ENCODE measurements around the gene GRK6. TPM values are rescaled to one million over a fixed set of nuclear protein-coding genes. Genes with fewer than 3 reads are reported as not detected.

The GRK6 gene
- total and polyA plus RNA-seq, 11 donors, result 6.8 to 33.2 (median 17.3) TPM

DNA sequence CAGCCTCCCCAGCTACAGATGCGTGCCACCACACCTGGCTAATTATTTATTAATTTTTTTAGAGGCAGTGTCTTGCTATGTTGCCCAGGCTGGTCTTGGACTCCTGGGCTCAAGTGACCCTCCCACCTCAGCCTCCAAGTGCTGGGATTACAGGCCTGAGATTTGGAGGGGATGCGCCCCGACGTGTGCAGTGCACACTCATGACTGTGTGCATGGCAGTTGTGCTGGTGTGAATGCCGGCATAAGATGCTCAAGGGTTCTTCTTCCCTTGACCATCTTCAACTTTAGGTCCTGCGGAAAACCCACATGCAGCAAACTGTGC is 45.7 kb upstream of the GRK6 start:
- Histone ChIP-seq H3K27me3 (peaks cover 0 to 18% (median 0%) of the 10 kb centered on the region in 9 donors), H3K9me3 (no peaks in the 10 kb centered on the region), H3K27ac (no peak overlapping the region), H3K4me1 (no peaks in the 10 kb centered on the region), H3K4me3 (no peak overlapping the region), H3K36me3 (no peaks in the 10 kb centered on the region)
- ATAC-seq, result no peak
- no peak for DNase-seq
- 86 to 96% (median 89%) methylated on average over 6 of the region's 6 CpGs for WGBS, 4 donors
- intact Hi-C loops (cut with DNase I), result loop anchor here in 2 of 10 donors (5.0 to 10.0 kb wide), 3 partner anchors 63 to 266 kb away; partner anchors contain the start of gene MXD3 (in 1 of the 2)
- no peak for TF ChIP-seq POLR2A (IDR thresholded peaks at IDR 0.05)
- TF ChIP-seq, protein P1, sequence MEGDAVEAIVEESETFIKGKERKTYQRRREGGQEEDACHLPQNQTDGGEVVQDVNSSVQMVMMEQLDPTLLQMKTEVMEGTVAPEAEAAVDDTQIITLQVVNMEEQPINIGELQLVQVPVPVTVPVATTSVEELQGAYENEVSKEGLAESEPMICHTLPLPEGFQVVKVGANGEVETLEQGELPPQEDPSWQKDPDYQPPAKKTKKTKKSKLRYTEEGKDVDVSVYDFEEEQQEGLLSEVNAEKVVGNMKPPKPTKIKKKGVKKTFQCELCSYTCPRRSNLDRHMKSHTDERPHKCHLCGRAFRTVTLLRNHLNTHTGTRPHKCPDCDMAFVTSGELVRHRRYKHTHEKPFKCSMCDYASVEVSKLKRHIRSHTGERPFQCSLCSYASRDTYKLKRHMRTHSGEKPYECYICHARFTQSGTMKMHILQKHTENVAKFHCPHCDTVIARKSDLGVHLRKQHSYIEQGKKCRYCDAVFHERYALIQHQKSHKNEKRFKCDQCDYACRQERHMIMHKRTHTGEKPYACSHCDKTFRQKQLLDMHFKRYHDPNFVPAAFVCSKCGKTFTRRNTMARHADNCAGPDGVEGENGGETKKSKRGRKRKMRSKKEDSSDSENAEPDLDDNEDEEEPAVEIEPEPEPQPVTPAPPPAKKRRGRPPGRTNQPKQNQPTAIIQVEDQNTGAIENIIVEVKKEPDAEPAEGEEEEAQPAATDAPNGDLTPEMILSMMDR (IDR thresholded peaks at IDR 0.05), result no peak

GRCh38 chr5:177382423-177383029 is 44.0 kb upstream of the GRK6 start:
- Histone ChIP-seq H3K4me1 (no peaks in the 10 kb centered on the region), H3K27me3 (peaks cover 0 to 23% (median 0%) of the 10 kb centered on the region in 9 donors), H3K27ac (no peak overlapping the region), H3K9me3 (no peaks in the 10 kb centered on the region), H3K36me3 (no peaks in the 10 kb centered on the region), H3K4me3 (no peak overlapping the region)
- intact Hi-C loops (cut with DNase I), result loop anchor here in 2 of 10 donors (5.0 to 10.0 kb wide), 3 partner anchors 65 to 268 kb away; partner anchors contain the start of gene MXD3 (in 1 of the 2)
- TF ChIP-seq POLR2A (IDR thresholded peaks at IDR 0.05), result no peak
- TF ChIP-seq, protein P1 (IDR thresholded peaks at IDR 0.05), result peak in 9 of 12 donors; percentile 9 to 41 (median 25)
- peak in 3 of 4 donors; percentile 49 to 68 (median 67) for ATAC-seq
- DNase-seq, result no peak
- 25 to 36% (median 28%) methylated on average over 11 of the region's 11 CpGs for WGBS, 4 donors

- TF ChIP-seq, protein P1 (IDR thresholded peaks at IDR 0.05), result no peak
- TF ChIP-seq POLR2A (IDR thresholded peaks at IDR 0.05), result no peak
- H3K4me3 ChIP-seq, result no peak overlapping the region
- DNase-seq, result no peak
- H3K36me3 ChIP-seq, result no peaks in the 10 kb centered on the region
- peaks cover 0 to 27% (median 0%) of the 10 kb centered on the region in 9 donors for H3K27me3 ChIP-seq
- H3K9me3 ChIP-seq, result no peaks in the 10 kb centered on the region
- intact Hi-C loops (cut with DNase I), result loop anchor here in 2 of 10 donors (5.0 to 10.0 kb wide), 3 partner anchors 66 to 268 kb away; partner anchors contain the start of gene MXD3 (in 1 of the 2)
- H3K4me1 ChIP-seq, result no peaks in the 10 kb centered on the region
- WGBS, 4 donors, result 85 to 91% (median 86%) methylated on average over 9 of the region's 9 CpGs
- no peak overlapping the region for H3K27ac ChIP-seq
- no peak for ATAC-seq
These were observed 43.3 kb upstream of the GRK6 start for GRCh38 chr5:177383181-177383580.

- H3K4me3 ChIP-seq, result no peak within 1 kb of the TSS
- intact Hi-C loops (cut with DNase I), result loop anchor here in 2 of 10 donors (5.0 to 10.0 kb wide), 3 partner anchors 67 to 269 kb away; partner anchors contain the start of gene MXD3 (in 1 of the 2)
- TF ChIP-seq, protein P1 (IDR thresholded peaks at IDR 0.05), result no peak
- TF ChIP-seq POLR2A (IDR thresholded peaks at IDR 0.05), result no peak
- no peaks in the 10 kb centered on the region for H3K36me3 ChIP-seq
- no peak for DNase-seq
- no peaks in the 10 kb centered on the region for H3K9me3 ChIP-seq
- H3K27ac ChIP-seq, result no peak within 1 kb of the TSS
- peaks cover 0 to 32% (median 0%) of the 10 kb centered on the region in 9 donors for H3K27me3 ChIP-seq
- peaks cover 0 to 6% (median 0%) of the 10 kb centered on the region in 12 donors for H3K4me1 ChIP-seq
- no peak for ATAC-seq
- WGBS, 4 donors, result 57 to 76% (median 68%) methylated on average over 4 of the region's 4 CpGs
These were observed 42.3 kb upstream of the GRK6 start, which contains the start of gene SLC34A1 for GRCh38 chr5:177384134-177384533. Gene SLC34A1 (plus strand): TSS chr5:177384434. CDS start chr5:177385742, 1,308 bp downstream.

All from heart left ventricle (tissue), 16 donors.